HG03571 (cell line): ENCODE data around the gene AFM.

Source experiments
- ATAC-seq: cut with Tn5 transposase; IDR thresholded peaks from one replicate; pipeline ENCODE4 v1.9.1; 2021; ENCODE audit not compliant: unreplicated experiment

AFM gene

GRCh38 chr4:73450398-73451004 lies 31.0 kb upstream of the AFM start:
- no peak for ATAC-seq

- no peak for ATAC-seq
Measured at GRCh38 chr4:73451404-73451803, 30.1 kb upstream of the AFM start.

GRCh38 chr4:73451981-73452747 lies 29.4 kb upstream of the AFM start:
- ATAC-seq = no peak

GRCh38 chr4:73452953-73453700 lies 28.4 kb upstream of the AFM start:
- no peak for ATAC-seq

GRCh38 chr4:73453701-73454005 lies 27.9 kb upstream of the AFM start:
- ATAC-seq = no peak

GRCh38 chr4:73454920-73455319 lies 26.6 kb upstream of the AFM start:
- no peak for ATAC-seq

GRCh38 chr4:73456177-73457022 lies 25.1 kb upstream of the AFM start:
- ATAC-seq = no peak

- no peak for ATAC-seq
Measured at GRCh38 chr4:73458184-73459047, 23.1 kb upstream of the AFM start.

GRCh38 chr4:73459048-73459421 lies 22.5 kb upstream of the AFM start:
- no peak for ATAC-seq

GRCh38 chr4:73460913-73461522 lies 20.5 kb upstream of the AFM start:
- ATAC-seq = no peak

GRCh38 chr4:73468170-73468569 lies 13.4 kb upstream of the AFM start:
- no peak for ATAC-seq

- ATAC-seq = no peak
Measured at GRCh38 chr4:73470728-73471127, 10.8 kb upstream of the AFM start.

GRCh38 chr4:73477176-73477575 lies 4.4 kb upstream of the AFM start:
- no peak for ATAC-seq

- ATAC-seq = no peak
Measured at GRCh38 chr4:73479323-73479722, 2.2 kb upstream of the AFM start.

GRCh38 chr4:73485085-73485484 lies 3.5 kb downstream of the AFM start:
- no peak for ATAC-seq

GRCh38 chr4:73485596-73485995 lies 4.1 kb downstream of the AFM start:
- ATAC-seq = no peak

- ATAC-seq = no peak
Measured at GRCh38 chr4:73486497-73486896, 5.0 kb downstream of the AFM start.

- ATAC-seq = no peak
Measured at GRCh38 chr4:73487233-73487632, 5.7 kb downstream of the AFM start.

GRCh38 chr4:73499996-73500765 lies 18.6 kb downstream of the AFM start:
- ATAC-seq = no peak
